ENCODE measurements around the gene SORCS1.

The SORCS1 gene

DNA sequence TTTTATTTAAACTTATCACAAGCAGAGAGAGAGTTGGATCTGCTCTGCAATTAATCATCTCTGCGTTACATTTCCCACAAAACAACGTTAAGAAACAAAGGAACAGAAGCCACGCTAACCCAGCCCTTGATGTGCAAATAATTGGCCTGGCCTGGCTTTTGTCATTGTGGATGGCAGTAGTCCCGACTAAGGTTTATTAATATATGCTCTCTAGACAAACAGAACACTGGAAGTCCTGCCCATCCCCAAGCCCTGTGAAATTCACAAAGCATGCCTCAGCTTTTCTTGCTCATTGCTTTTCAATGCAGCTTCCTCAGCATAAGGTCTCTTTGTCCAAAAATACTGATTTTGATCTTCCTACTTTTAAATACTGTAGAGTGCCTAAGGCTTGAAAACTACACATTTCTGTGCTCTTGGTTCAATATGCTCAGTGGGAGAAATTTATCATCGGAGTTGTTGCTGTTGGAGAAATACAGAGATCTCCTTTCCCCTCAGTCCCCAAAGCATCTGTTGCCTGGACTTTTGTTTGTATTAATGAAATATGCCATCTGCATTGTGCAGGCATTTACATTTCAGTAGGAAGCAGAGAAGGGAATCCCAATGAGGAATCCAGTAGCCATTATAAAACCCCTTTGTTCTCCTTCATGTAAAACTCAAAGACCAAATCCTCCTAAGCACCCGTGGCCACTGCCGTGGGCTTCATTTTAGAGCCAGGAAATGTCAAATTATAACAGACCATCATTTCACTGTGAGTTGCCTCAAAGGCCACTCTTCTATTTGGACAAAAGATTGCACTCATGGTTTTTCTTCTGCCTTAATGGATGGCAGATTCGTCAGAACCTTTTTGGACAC lies 61.1 kb downstream of the SORCS1 start:
- Mint-ChIP-seq H3K4me3 (no peak overlapping the region), H3K27ac (no peak overlapping the region)

DNA sequence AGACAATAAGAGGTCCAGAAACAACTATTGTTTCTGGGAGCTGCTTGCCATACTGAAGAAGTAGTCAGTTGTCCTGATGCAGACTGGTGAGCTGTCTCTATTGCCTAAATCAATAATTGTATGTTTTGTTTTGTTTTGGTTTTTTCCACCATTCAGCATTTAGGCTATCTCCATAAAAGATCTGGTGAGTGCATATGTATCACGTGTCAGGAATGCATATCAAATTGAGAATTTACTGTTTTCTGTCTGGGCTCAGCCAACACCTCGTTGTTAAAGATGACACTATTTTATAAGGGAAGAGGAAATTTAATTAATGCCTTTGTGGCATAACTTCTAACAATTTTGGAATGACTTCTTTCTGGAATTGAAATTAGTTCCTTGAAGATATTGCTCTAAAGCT lies 66.2 kb downstream of the SORCS1 start:
- no peaks in the 10 kb centered on the region for H3K27me3 Mint-ChIP-seq (ENCODE audit: low read depth)
- TF ChIP-seq, protein P1, sequence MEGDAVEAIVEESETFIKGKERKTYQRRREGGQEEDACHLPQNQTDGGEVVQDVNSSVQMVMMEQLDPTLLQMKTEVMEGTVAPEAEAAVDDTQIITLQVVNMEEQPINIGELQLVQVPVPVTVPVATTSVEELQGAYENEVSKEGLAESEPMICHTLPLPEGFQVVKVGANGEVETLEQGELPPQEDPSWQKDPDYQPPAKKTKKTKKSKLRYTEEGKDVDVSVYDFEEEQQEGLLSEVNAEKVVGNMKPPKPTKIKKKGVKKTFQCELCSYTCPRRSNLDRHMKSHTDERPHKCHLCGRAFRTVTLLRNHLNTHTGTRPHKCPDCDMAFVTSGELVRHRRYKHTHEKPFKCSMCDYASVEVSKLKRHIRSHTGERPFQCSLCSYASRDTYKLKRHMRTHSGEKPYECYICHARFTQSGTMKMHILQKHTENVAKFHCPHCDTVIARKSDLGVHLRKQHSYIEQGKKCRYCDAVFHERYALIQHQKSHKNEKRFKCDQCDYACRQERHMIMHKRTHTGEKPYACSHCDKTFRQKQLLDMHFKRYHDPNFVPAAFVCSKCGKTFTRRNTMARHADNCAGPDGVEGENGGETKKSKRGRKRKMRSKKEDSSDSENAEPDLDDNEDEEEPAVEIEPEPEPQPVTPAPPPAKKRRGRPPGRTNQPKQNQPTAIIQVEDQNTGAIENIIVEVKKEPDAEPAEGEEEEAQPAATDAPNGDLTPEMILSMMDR (IDR thresholded peaks at IDR 0.05; ENCODE audit: unreplicated experiment in 3 of 3), result no peak
- H3K4me3 Mint-ChIP-seq, result no peak overlapping the region
- no peak overlapping the region for H3K27ac Mint-ChIP-seq
- no peaks in the 10 kb centered on the region for H3K36me3 Mint-ChIP-seq (ENCODE audit: low read depth)
- H3K4me1 Mint-ChIP-seq, result peaks cover 2% of the 10 kb centered on the region
- H3K9me3 Mint-ChIP-seq, result no peaks in the 10 kb centered on the region

More for the DNA sequence above, 61.1 kb downstream of the SORCS1 start:
- Mint-ChIP-seq H3K9me3 (peaks cover 11% of the 10 kb centered on the region), H3K36me3 (ENCODE audit: low read depth) (no peaks in the 10 kb centered on the region), H3K27me3 (ENCODE audit: low read depth) (no peaks in the 10 kb centered on the region), H3K4me1 (peaks cover 5% of the 10 kb centered on the region)
- TF ChIP-seq, protein P1 (IDR thresholded peaks at IDR 0.05; ENCODE audit: unreplicated experiment in 3 of 3), result no peak

DNA sequence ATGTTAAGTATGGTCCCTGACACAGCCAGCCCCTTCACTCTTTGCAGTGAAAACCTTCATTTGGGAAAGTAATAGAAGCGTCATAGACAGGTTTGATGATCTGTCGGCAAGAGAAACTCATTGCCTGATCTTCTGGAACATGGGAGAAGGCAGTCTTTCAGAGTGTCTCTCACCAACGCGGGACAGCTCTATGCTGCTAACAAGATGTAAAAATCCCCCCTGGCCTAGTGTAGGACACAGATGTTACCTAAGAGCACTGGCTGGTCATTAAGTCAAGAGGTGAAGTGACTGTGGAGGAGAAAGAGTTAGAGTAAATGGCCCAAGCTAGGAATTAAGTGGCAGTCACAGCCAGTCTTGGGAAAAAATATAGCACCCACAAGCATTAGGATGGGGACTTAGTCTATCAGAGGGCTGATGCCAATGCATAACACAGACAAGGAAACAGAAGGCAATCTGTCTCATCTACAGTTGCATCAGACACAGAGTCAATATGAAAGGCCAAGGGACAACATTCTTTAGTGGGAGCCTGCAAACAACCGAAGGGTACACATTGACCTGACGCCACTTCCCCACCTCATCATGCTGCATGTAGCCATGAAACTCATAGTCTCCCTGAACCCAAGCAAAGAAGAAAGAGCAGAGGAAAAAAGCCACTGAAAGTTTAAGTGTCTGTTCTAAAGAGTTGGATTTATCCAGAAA lies 69.5 kb downstream of the SORCS1 start:
- no peaks in the 10 kb centered on the region for H3K36me3 Mint-ChIP-seq (ENCODE audit: low read depth)
- peaks cover 7% of the 10 kb centered on the region for H3K4me1 Mint-ChIP-seq
- no peak overlapping the region for H3K27ac Mint-ChIP-seq

DNA sequence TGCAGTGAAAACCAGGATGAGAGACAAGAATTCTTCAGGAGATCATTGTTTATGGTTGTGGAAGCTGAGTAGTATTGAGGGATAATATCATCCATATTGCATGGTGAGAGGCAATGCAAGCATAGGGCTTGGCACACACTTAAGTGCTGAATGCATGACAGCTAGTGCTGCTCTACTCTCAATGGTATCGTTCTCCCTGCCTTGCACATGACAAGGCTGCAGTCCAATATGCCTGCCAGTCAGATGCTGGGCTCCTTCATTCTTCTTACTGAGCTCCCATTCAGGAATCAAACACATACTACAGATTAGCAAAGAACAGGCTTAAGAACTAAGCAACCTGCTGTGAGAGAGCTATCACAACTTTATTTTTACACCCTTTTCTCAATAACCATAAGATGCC lies 72.2 kb downstream of the SORCS1 start:
- TF ChIP-seq, protein P1 (IDR thresholded peaks at IDR 0.05; ENCODE audit: unreplicated experiment in 3 of 3), result no peak
- no peak overlapping the region for H3K4me3 Mint-ChIP-seq
- no peak overlapping the region for H3K27ac Mint-ChIP-seq
- H3K4me1 Mint-ChIP-seq, result peaks cover 7% of the 10 kb centered on the region
- H3K27me3 Mint-ChIP-seq (ENCODE audit: low read depth), result peaks cover 3% of the 10 kb centered on the region
- H3K9me3 Mint-ChIP-seq, result peaks cover 3% of the 10 kb centered on the region
- no peaks in the 10 kb centered on the region for H3K36me3 Mint-ChIP-seq (ENCODE audit: low read depth)

More for the DNA sequence above, 69.5 kb downstream of the SORCS1 start:
- TF ChIP-seq, protein P1 (IDR thresholded peaks at IDR 0.05; ENCODE audit: unreplicated experiment in 3 of 3), result no peak
- Mint-ChIP-seq H3K9me3 (no peaks in the 10 kb centered on the region), H3K4me3 (no peak overlapping the region), H3K27me3 (ENCODE audit: low read depth) (peaks cover 1% of the 10 kb centered on the region)

DNA sequence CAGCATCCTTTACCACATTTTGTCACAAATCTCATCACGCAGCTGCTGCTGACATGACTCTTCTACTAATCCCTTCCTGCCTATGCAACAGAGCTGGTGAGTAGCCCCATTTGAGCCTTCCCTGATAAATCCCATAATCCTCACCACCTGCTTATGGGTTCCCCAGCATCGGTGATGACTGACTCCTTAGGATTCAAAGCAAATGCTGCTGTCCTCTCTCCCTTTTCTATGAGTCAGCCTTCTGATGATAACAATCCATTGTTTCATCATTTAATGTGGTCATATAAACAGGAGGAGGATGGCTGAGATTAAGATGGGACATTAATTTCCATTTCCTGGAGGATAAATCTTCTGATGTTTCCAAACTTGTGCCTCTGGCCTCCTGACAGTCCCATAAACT lies 73.4 kb downstream of the SORCS1 start:
- Mint-ChIP-seq H3K27me3 (ENCODE audit: low read depth) (peaks cover 3% of the 10 kb centered on the region), H3K27ac (peak overlapping the region in 2 of 3 experiments; percentile 11 to 39), H3K9me3 (peaks cover 3% of the 10 kb centered on the region), H3K4me1 (peaks cover 7% of the 10 kb centered on the region), H3K4me3 (no peak overlapping the region), H3K36me3 (ENCODE audit: low read depth) (no peaks in the 10 kb centered on the region)
- TF ChIP-seq, protein P1 (IDR thresholded peaks at IDR 0.05; ENCODE audit: unreplicated experiment in 3 of 3), result no peak

Measured in nephron (organoid).